ENCODE measurements around the gene VRK1.

The VRK1 gene

GRCh38 chr14:96926001-96926400 is 128.8 kb downstream of the VRK1 start:
- DNase-seq = no peak

DNA sequence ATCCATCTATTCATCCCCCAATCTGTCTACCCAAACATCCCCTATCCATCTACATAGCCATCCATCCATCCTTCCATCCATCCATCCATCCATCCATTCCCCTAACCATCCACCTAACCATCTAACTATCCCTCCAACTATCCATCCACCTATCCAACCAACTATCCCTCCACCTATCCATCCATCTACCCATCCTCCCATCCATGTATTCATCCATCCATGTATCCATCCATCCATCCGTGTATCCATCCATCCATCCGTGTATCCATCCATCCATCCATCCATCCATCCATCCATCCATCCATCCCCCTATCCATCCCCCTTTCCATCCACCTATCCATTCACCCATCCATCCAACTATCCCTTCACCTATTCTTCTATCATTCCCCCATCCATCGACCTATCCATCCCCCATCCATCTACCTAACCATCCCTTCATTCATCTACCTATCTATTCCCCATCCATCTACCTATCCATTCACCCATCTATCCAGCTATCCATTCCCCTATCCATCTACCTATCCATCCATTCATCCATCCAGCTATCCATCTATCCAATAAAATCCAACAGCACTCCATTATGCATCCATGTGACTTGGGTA is 131.7 kb downstream of the VRK1 start:
- no peak for DNase-seq

- no peak for DNase-seq
Measured at GRCh38 chr14:96929950-96930349, 132.8 kb downstream of the VRK1 start.

DNA sequence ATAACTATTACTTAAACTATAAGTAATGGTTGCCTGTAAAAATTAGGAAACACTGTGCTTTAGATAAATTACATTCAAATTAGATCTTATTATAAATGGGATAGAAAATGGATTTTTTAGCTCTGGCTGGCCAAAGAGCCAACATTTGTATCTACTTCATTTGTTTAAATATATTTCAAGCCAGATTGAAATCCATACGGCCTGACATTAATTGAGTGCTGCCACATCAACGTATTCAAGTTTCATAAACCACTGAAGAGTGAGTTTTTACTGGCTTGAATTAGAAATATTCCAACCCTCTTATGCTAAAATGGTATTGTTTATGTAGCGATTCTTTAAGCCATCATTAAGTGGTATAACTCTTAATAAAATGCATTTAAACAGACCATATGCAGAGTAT is 133.3 kb downstream of the VRK1 start:
- no peak for DNase-seq
